ENCODE measurements around the gene BBS2.

GRCh38 chr16:56549744-56550385, 30.0 kb upstream of the BBS2 start:
- TF ChIP-seq CTCF (conservative IDR thresholded peaks at IDR 0.05) (no peak), ZFX (IDR thresholded peaks at IDR 0.05) (no peak)

Data from C4-2B (cell line).